Forelimb muscle (tissue), 1 donor: ENCODE results near the gene CYLD. TPM values are rescaled to one million over a fixed set of nuclear protein-coding genes. Genes with fewer than 3 reads are reported as not detected.

ENCODE experiments used
- DNase-seq: peaks from one replicate; pipeline ENCODE4 v3.0.0-alpha.2; 2013; ENCODE audit warnings: low read depth
- polyA plus RNA-seq: library from polyadenylated mRNA; unstranded; fragments of 120-200 nt; gene quantifications from one replicate; pipeline ENCODE4 v1.2.1, GENCODE V29; 2013; ENCODE audit not compliant: insufficient read length

Gene CYLD
- polyA plus RNA-seq = 26.8 TPM

GRCh38 chr16:50741781-50742575, at the start of gene CYLD:
Gene CYLD (plus strand): TSS chr16:50742086. CDS start chr16:50749699, 7,613 bp downstream.
- DNase-seq = peak; percentile 96

- DNase-seq = no peak
Observed at GRCh38 chr16:50692644-50692998, 49.3 kb upstream of the CYLD start.

- no peak for DNase-seq
Observed at GRCh38 chr16:50692999-50693781, 48.7 kb upstream of the CYLD start, which contains the start of gene NOD2. Gene NOD2 (plus strand): TSS chr16:50693606. CDS start chr16:50699496, 5,890 bp downstream.

DNA sequence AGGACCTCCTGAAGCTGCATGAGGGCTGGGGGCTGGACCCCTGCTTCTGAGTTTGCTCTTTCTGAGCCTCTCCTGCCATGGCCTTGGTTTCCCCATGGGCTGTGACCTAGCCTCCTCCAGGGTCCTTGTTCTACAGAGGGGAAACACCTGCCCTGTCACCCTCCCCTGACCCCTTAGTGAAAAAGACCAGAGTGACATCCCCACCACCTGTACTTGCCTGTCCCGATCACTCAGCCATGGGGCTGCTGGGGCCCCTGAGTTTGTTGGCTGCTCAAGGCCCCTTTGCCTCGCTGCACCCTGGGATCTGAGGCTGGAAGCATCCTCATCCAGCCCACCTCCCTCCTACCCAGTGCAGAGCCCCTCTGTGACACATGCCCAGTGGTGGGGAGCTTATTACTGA, 47.7 kb upstream of the CYLD start:
- DNase-seq = no peak

DNA sequence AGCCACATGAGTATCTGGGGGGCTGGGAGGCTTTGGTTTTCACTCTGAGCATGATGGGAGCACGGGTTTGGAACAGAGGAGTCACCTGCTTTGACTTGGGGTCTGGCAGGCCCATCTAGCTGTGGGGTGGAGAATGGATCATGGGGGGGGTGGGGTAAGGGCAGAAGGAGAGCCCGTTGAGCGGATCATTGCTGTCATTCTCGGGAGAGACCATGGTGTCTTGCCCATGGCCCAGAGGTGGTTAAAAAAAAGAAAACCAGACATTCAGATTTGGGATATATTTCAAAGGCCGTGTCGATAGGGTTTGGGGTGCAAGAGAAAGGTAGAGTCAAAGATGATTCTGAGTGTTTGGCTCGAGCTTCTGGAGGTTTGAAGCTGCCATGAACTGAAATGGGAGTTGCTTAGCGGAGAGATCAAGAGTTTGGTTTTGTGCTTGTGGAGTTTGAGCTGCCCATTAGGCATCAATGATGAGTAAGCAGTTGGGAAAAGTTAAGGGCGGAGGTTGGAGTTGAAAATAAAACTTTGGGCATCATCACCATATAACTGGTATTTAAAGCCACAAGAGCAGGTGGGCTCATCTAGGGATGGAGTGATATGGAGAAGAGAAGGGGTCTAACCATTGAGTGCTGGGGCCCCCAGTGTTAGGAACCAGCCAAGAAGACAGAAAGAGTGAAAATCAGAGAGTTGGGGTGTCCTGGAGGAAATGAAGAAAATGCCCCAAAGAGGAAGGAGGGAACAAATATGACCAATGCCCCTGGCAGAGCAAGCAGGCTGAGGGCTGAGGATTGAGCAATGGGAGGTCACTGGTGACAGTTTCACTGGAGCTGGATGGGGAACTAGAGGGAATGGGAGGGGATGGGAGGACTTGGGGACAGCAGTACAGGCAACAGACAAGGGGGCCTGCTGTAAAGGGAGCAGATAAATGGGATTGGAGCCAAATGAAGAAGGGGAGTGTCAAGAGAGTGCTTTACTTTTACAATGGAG, 46.6 kb upstream of the CYLD start:
- DNase-seq = no peak

DNA sequence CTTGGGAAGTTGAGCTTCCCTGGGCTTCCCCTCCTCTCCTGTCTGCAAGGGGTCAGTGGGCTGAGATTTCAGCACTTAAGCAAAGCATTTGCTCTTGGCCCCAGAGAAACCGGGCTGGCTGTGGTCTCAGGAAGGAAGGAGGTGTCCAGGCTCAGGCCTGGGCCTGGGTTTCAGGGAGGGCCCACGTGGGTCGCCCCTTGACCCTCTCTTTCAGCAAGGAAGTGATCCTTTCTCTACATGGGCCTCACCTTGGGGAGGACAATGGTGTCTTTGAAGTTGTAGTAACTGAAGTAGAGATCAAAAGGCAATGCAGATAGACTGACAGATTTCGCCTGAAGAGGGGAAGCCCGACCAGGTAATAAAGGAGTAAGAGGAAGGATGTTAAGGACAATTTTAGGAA, 45.8 kb upstream of the CYLD start:
- no peak for DNase-seq

DNA sequence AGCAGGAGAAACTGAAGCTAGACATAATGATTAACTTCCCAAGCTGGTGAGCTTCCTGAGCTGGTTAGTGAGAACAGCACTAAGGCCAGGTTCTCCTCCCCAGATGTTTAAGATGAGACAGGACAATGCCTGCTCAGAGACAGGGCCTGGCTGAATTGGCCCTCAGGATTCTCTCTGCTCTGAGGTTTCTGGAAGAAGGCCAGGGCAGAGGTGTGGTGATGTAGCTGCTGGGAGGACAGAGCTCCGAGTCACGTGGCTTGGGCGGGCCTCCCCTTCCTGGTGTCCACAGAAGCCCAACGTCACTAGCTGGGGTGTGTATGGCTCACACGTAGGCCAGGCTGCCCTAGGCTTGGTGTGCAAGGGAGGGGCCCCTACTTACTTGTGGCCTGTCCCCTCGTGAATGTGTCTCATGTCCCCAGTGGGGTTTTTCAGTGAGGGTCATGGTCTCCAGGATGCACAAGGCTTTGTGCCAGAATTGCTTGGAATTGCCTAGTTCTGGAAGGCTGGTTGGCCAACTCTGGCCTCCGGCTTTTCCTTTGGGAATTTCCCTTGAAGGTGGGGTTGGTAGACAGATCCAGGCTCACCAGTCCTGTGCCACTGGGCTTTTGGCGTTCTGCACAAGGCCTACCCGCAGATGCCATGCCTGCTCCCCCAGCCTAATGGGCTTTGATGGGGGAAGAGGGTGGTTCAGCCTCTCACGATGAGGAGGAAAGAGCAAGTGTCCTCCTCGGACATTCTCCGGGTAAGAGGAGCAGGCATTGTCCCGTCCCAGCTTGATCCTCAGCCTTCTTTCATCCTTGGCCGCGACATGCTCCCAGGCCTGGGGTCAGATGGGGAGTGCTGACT, 45.1 kb upstream of the CYLD start:
- DNase-seq = no peak

GRCh38 chr16:50697421-50697715, 44.5 kb upstream of the CYLD start:
- DNase-seq = no peak

DNA sequence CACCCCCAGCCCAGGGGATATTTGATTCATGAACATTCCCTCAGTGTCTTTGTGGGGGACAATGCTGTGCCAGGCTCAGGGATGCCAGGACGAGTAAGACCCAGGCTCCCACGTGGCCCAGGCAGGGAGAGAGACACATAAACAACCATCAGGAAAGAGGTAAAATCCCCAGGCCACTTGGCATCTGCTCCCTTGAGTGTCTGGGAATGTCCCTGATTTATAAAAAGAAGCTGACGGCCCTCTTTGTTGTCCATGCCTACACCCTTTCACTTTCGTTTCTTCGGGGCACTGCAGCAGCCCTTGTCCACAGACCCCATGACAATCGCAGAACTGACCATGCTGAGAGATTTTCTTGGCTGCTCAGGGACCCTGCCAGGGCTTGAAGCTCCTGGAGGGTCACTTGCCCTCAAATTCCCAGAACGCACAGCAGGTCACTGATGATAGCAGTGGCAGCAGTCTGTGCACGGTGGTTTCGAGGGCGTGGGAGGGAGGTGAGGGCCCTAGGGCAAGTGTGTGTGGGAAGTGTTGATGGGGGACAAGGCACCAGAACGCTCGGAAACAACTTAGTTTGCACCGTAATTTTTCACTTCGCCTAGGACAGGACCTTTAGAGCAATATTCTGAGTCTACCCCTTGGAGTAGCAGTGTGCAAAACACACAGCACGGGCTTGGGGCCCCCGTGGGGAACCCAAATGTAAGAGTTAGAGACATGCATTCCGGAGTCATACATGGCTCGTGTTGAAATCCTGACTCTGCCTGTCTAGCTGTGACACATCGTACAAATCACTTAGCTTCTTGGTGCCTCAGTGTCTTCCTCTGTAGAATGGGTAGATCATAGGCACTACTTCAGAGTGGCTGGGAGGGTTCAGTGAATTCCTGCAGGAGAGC, 43.8 kb upstream of the CYLD start:
- DNase-seq = no peak

- DNase-seq = no peak
Observed at GRCh38 chr16:50699326-50700159, 42.3 kb upstream of the CYLD start.

DNA sequence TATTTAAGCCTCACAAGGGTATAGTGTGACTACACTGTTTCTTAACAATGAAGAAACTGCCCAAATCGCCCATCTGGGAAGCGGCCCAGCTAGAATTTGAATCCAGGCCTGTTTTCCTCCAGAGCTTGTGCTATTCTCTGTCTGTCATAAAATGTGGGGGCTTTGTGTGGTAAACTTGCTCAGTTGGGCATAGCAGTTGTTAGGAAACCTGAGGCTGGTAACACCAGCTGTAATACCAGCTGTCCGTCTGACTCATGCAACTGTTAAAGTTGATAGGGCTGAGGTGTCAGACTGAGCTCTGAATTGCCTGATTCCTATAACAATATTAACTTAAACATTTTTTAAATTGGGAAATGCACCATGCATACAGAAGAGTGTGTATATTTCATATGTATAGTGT, 39.2 kb upstream of the CYLD start:
- no peak for DNase-seq

GRCh38 chr16:50704245-50704644, 37.6 kb upstream of the CYLD start:
- DNase-seq = no peak

DNA sequence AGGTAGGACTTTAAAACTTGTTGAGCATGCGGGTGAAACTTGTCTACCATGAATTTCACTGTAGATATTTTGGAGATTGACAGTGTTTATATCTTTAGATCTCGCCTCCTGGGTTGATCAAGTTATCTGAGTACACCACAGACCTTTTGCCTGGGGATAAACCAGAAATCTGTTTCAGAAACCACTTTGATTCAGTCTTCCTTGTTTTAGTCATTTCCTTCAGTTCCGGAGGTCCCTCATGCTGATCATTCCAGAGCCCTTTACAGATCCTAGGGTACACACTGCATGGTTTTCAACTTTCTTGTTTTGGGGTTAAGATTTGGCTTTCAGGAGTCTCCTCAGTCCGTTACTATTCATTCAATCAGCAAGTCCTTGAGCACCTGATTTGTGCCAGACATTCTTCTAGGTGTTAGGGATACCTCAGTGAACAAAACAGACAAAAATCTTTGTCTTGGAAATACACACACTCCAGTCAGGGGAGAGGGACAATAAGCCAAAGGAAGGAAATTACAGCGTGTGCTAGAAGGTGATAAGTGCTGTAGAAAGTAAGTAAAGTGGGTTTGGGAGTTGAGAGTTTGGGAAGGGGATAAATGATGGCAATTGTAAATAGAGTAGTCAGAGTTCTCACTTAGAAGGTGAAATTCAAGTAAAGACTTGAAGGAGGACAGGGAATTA, 36.3 kb upstream of the CYLD start:
- DNase-seq = no peak

- no peak for DNase-seq
Observed at GRCh38 chr16:50706250-50706649, 35.6 kb upstream of the CYLD start.

- DNase-seq = no peak
Observed at GRCh38 chr16:50708373-50709060, 33.4 kb upstream of the CYLD start.

DNA sequence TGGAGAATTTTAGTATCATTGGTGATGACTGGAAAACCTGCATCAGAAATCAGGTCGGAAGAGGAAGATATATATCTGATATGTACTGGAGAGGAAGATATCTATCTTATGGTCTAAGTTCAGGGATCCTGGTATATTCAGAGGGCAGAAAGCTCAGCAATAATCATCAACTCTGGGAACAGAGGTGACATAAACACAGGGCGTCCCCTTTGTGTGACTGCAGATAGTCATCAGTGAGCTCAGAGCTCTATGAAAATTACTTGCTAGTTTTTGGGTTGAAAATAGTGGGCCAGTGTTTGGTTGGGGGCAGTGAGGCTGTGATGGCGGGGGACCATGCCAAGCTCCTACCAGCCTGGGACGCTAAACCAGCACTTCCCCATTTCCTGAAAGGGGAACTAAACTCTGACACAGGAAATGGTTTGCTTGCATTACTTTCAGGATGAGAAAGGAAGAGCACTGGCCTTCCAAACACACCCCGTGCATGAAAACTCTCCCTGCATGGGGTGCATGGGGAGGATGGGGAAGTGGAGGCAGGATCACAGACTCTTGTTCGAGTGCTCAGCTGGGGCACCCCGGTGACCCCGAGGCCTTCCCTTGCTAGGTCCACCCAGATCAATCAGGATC, 32.7 kb upstream of the CYLD start:
- DNase-seq = no peak

- no peak for DNase-seq
Observed at GRCh38 chr16:50709980-50710379, 31.9 kb upstream of the CYLD start.
